Measurements from ENCODE around the gene SKAP1. TPM values are rescaled to one million over a fixed set of nuclear protein-coding genes. Genes with fewer than 3 reads are reported as not detected.

SKAP1 gene
- total RNA-seq, 2 experiments from 2014 or later: 1.2 TPM; not detected in 1

DNA sequence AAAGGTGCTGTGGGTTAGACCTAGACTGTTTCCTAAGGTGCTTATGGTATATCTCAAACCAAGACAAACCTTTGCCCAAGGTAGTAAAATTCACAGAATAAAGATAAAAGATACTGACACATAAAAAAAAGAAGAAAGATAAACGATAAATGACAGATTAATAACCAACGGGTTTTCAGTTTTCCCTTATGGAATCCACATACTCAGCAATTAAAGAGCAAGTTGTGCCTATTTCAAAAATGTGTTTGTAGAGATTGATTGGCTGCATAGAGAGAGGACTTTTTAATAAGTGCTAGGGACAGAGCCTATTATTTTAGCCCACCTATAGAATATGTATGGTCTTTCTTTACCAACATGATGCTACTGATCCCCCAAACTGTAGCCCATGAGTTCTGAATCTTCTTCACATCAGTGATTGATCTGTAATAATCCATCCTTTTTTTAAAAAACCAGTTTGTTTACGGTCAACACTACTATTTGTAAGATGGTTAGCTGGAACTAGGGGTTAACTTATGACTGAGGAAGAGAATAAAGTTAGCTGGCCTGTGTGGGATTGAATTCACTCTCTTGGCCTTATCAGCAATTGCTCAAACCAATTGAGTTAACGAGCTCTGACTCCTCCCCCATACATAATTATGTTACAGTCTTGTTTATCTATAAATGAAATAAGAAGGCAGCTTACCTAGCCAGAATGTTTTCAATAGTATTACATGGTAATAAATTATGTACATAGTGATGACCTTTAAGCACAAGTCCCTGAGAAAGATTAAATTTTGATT lies 268.7 kb downstream of the SKAP1 start:
- H3K36me3 ChIP-seq (ENCODE audit: insufficient read depth, low read length): no peaks in the 10 kb centered on the region
- BruUV-seq (replicated peaks): no TSS peak
- no peaks in the 10 kb centered on the region for H4K20me1 ChIP-seq (ENCODE audit: insufficient read depth, low read length)
- H3K4me3 ChIP-seq (ENCODE audit: low read depth, low read length, poor library complexity, severe bottlenecking): no peak overlapping the region
- H3K9me3 ChIP-seq (ENCODE audit: low read length): no peaks in the 10 kb centered on the region
- H3K27ac ChIP-seq (ENCODE audit: low read depth, low read length, poor library complexity, severe bottlenecking): no peak overlapping the region
- TF ChIP-seq EZH2phosphoT487 (IDR thresholded peaks at IDR 0.05; ENCODE audit: borderline replicate concordance, low read depth, low read length): no peak
- TF ChIP-seq, protein P1, sequence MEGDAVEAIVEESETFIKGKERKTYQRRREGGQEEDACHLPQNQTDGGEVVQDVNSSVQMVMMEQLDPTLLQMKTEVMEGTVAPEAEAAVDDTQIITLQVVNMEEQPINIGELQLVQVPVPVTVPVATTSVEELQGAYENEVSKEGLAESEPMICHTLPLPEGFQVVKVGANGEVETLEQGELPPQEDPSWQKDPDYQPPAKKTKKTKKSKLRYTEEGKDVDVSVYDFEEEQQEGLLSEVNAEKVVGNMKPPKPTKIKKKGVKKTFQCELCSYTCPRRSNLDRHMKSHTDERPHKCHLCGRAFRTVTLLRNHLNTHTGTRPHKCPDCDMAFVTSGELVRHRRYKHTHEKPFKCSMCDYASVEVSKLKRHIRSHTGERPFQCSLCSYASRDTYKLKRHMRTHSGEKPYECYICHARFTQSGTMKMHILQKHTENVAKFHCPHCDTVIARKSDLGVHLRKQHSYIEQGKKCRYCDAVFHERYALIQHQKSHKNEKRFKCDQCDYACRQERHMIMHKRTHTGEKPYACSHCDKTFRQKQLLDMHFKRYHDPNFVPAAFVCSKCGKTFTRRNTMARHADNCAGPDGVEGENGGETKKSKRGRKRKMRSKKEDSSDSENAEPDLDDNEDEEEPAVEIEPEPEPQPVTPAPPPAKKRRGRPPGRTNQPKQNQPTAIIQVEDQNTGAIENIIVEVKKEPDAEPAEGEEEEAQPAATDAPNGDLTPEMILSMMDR (conservative IDR thresholded peaks at IDR 0.05; ENCODE audit: low read length): no peak
- intact Hi-C loops (cut with micrococcal nuclease; ENCODE audit: unreplicated experiment): no loop called here
- H3K4me2 ChIP-seq (ENCODE audit: low read length): no peak overlapping the region
- ChIA-PET CTCF (ENCODE audit: unreplicated experiment) (no interaction called here), POLR2A (interaction anchor here (0.5 to 0.6 kb wide), 2 partner anchors 16 to 134 kb away, joined by 3 read pairs; no protein-coding TSS in a partner anchor)
- no peaks in the 10 kb centered on the region for H3K9me2 ChIP-seq (ENCODE audit: insufficient read depth, low read length)
- no peaks in the 10 kb centered on the region for H3K79me2 ChIP-seq (ENCODE audit: insufficient read depth, low read depth, low read length)
- DNase-seq (ENCODE audit: low spot score): no peak
- no peak overlapping the region for H2AFZ ChIP-seq (ENCODE audit: low read length)
- no peaks in the 10 kb centered on the region for H3K4me1 ChIP-seq (ENCODE audit: insufficient read depth, low read length, poor library complexity, severe bottlenecking)

DNA sequence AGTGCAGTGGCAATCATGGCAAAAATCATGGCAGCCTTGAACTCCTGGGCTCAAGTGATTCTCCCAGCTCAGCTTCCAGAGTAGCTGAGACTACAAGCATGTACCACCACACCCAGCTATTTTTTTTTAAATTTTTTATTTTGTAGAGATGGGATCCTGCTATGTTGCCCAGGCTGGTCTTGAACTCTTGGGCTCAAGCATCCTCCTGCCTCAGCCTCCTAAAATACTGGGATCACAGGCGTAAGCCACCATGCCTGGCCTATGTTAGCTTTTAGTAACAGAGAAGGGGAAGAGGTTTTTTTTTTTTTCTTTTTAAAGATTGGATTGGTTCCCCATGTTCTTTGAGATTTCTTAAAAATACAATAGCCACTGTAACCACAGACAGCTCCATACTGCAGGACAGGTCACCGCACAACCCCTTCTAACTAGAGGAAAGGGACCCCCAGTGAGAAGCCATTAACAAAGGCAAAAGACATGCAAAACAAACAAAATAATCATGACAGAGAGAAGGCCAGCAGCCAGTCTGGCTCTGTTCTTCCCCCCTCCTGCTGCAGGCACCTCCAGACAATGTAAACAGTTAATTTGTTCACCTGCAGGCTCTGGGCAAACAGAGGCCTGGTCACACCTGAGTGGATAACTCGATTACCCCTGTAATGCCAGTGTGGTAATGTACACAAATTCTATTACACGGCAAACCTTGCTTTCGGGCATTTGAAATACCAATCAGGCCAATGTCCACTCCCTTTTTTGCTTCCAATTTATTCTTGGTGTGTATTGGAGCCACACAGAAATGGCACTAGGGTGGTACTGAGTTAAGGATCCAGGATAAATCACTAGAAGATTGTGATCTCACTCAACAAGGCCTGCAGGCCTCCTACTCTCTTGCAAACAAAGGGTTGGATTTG lies 269.6 kb downstream of the SKAP1 start:
- intact Hi-C loops (cut with micrococcal nuclease; ENCODE audit: unreplicated experiment): no loop called here
- no peak for DNase-seq (ENCODE audit: low spot score)
- H3K36me3 ChIP-seq (ENCODE audit: insufficient read depth, low read length): no peaks in the 10 kb centered on the region
- ChIA-PET CTCF (ENCODE audit: unreplicated experiment) (no interaction called here), POLR2A (interaction anchor here (0.6 kb wide), 1 partner anchor 76 kb away, joined by 3 read pairs; no protein-coding TSS in a partner anchor)
- no peaks in the 10 kb centered on the region for H3K79me2 ChIP-seq (ENCODE audit: insufficient read depth, low read depth, low read length)
- H2AFZ ChIP-seq (ENCODE audit: low read length): no peak overlapping the region
- no peak overlapping the region for H3K4me2 ChIP-seq (ENCODE audit: low read length)
- no TSS peak for BruUV-seq (replicated peaks)
- TF ChIP-seq EZH2phosphoT487 (IDR thresholded peaks at IDR 0.05; ENCODE audit: borderline replicate concordance, low read depth, low read length): no peak
- TF ChIP-seq, protein P1 (conservative IDR thresholded peaks at IDR 0.05; ENCODE audit: low read length): no peak
- H3K9me2 ChIP-seq (ENCODE audit: insufficient read depth, low read length): no peaks in the 10 kb centered on the region
- no peaks in the 10 kb centered on the region for H3K4me1 ChIP-seq (ENCODE audit: insufficient read depth, low read length, poor library complexity, severe bottlenecking)
- no peaks in the 10 kb centered on the region for H3K9me3 ChIP-seq (ENCODE audit: low read length)
- no peaks in the 10 kb centered on the region for H4K20me1 ChIP-seq (ENCODE audit: insufficient read depth, low read length)
- no peak overlapping the region for H3K4me3 ChIP-seq (ENCODE audit: low read depth, low read length, poor library complexity, severe bottlenecking)
- H3K27ac ChIP-seq (ENCODE audit: low read depth, low read length, poor library complexity, severe bottlenecking): no peak overlapping the region

Measured in OCI-LY7 (cell line).